Smooth muscle cell (in vitro differentiated cells): ENCODE data around the gene CACNA1B. TPM values are rescaled to one million over a fixed set of nuclear protein-coding genes. Genes with fewer than 3 reads are reported as not detected.

Source experiments
- DNase-seq: peaks from one replicate; lab custom pipeline; 2025; ENCODE audit not compliant: unreplicated experiment; lab: John Stamatoyannopoulos, UW
- H2AFZ ChIP-seq: fragments of 200-600 bp; sonication (generic); 2 replicates; pipeline ENCODE4 v1.6.0; 2016; ENCODE audit warnings: antibody characterized with exemption, low read depth, mild to moderate bottlenecking
- H3F3A ChIP-seq: fragments of 200-600 bp; sonication (generic); 2 replicates; pipeline ENCODE4 v1.6.0; 2017; ENCODE audit warnings: antibody characterized with exemption, low read depth
- H3K27ac ChIP-seq: fragments of 200-600 bp; sonication (generic); 2 replicates; pipeline ENCODE4 v1.5.1; 2016; ENCODE audit warnings: low read depth, mild to moderate bottlenecking
- H3K27me3 ChIP-seq: fragments of 200-600 bp; sonication (generic); 2 replicates; pipeline ENCODE4 v1.6.1; 2016; ENCODE audit warnings: low read depth, mild to moderate bottlenecking
- H3K36me3 ChIP-seq: fragments of 200-600 bp; sonication (generic); 2 replicates; pipeline ENCODE4 v1.5.1; 2016; ENCODE audit warnings: low read depth
- H3K4me1 ChIP-seq: fragments of 200-600 bp; sonication (generic); 2 replicates; pipeline ENCODE4 v1.5.1; 2016; ENCODE audit warnings: low read depth
- H3K4me2 ChIP-seq: fragments of 200-600 bp; sonication (generic); 2 replicates; pipeline ENCODE4 v1.6.0; 2016; ENCODE audit warnings: mild to moderate bottlenecking
- H3K4me3 ChIP-seq: fragments of 200-600 bp; sonication (generic); 2 replicates; pipeline ENCODE4 v1.5.1; 2016; ENCODE audit warnings: mild to moderate bottlenecking
- H3K79me2 ChIP-seq: fragments of 200-600 bp; sonication (generic); 2 replicates; pipeline ENCODE4 v1.6.0; 2016; ENCODE audit warnings: low read depth, mild to moderate bottlenecking
- H3K9ac ChIP-seq: fragments of 200-600 bp; sonication (generic); 2 replicates; pipeline ENCODE4 v1.6.0; 2016; ENCODE audit warnings: low read depth
- H3K9me3 ChIP-seq: fragments of 200-600 bp; sonication (generic); replicated peaks from 2 replicates; pipeline ENCODE4 v1.5.1; 2016; ENCODE audit warnings: low read depth
- H4K20me1 ChIP-seq: fragments of 200-600 bp; sonication (generic); 2 replicates; pipeline ENCODE4 v1.6.0; 2016; ENCODE audit warnings: low read depth
- WGBS: methylation state at CpG from one replicate; pipeline ENCODE4 v1.1.7; 2016; ENCODE audit warnings: low lambda C conversion rate; 5-methylcytosine and 5-hydroxymethylcytosine counted together
- polyA plus RNA-seq: library from polyadenylated mRNA; unstranded; fragments of >200 nt; fragmentation: Nextera tagmentation; extraction: Ambion mirVana; gene quantifications from 2 replicates; pipeline ENCODE4 v1.2.1, GENCODE V29; 2016
- total RNA-seq: library from RNA; depleted of rRNA; stranded (reverse); fragments of >200 nt; gene quantifications from 2 replicates; pipeline ENCODE4 v1.2.3, GENCODE V29; 2014
- TF ChIP-seq, protein P1 (sequence below): fragments of 200-600 bp; sonication (generic); IDR thresholded peaks from 2 replicates; pipeline ENCODE4 v1.5.1; 2017; ENCODE audit warnings: borderline replicate concordance, mild to moderate bottlenecking, antibody characterized with exemption; ENCODE audit not compliant: insufficient read depth, poor library complexity, severe bottlenecking

The CACNA1B gene
- total and polyA plus RNA-seq, 2 experiments from 2014 or later, result 0.09 to 0.23 TPM

DNA sequence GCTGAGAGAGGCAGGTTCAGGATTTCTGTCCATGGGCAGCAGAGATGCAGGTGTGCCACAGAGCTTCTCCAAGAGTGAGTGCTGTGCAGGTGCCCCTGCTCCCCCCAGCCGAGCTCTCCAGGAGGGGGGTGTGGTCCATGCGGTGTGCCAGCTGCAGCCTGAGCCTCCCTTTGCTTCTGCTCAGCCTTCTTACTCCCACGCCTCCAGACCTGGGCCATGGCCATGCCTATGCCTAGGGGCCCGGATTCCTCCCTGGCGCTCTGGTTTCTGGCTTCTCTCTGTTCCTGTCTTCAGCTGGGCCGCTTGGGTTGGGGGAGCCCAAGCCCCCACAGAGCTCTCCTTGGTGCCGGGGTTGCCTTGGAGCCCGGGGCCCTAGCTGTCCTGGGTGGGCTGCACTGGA is 133.3 kb downstream of the CACNA1B start:
- Histone ChIP-seq H3K9ac (no peak overlapping the region), H3F3A (no peaks in the 10 kb centered on the region), H3K9me3 (no peaks in the 10 kb centered on the region), H2AFZ (no peak overlapping the region), H3K4me3 (no peak overlapping the region), H3K4me1 (no peaks in the 10 kb centered on the region), H3K27me3 (no peaks in the 10 kb centered on the region), H3K36me3 (no peaks in the 10 kb centered on the region), H3K4me2 (no peak overlapping the region), H3K79me2 (no peaks in the 10 kb centered on the region), H3K27ac (no peak overlapping the region), H4K20me1 (no peaks in the 10 kb centered on the region)
- no peak for DNase-seq
- TF ChIP-seq, protein P1, sequence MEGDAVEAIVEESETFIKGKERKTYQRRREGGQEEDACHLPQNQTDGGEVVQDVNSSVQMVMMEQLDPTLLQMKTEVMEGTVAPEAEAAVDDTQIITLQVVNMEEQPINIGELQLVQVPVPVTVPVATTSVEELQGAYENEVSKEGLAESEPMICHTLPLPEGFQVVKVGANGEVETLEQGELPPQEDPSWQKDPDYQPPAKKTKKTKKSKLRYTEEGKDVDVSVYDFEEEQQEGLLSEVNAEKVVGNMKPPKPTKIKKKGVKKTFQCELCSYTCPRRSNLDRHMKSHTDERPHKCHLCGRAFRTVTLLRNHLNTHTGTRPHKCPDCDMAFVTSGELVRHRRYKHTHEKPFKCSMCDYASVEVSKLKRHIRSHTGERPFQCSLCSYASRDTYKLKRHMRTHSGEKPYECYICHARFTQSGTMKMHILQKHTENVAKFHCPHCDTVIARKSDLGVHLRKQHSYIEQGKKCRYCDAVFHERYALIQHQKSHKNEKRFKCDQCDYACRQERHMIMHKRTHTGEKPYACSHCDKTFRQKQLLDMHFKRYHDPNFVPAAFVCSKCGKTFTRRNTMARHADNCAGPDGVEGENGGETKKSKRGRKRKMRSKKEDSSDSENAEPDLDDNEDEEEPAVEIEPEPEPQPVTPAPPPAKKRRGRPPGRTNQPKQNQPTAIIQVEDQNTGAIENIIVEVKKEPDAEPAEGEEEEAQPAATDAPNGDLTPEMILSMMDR, result no peak
- WGBS, result 87% methylated on average over 8 of the region's 8 CpGs

DNA sequence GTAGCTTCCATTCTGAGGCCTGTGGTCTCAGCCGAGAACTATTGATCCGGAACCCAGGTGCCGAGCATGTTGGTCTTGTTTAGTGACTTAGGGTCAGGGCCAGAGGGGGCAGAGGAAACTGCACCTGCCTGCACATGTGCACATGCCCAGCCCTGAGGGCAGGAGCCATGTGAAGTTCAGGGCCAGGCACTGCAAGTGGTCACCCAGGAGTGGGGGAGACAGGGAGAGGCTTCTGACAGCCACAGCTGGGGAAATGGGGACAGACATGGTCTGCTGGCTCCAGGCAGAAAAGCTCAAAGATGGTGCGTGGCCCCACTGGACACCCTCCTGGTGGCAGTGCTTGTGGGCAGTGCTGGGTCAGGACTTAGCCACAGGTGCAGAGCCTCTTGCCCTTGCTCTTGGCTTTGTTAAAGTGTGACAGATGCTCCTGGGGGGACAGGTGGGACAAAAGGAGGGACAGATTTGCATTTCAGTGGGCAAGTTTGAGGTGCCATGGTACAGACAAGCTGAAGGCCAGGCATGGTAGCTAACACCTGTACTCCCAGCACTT is 134.4 kb downstream of the CACNA1B start:
- Histone ChIP-seq H3K4me3 (no peak overlapping the region), H3K9ac (no peak overlapping the region), H4K20me1 (no peaks in the 10 kb centered on the region), H3F3A (no peaks in the 10 kb centered on the region), H3K27ac (no peak overlapping the region), H3K4me1 (no peaks in the 10 kb centered on the region), H3K4me2 (no peak overlapping the region), H3K36me3 (no peaks in the 10 kb centered on the region), H3K27me3 (no peaks in the 10 kb centered on the region), H3K79me2 (no peaks in the 10 kb centered on the region), H3K9me3 (no peaks in the 10 kb centered on the region), H2AFZ (no peak overlapping the region)
- 92% methylated on average over 4 of the region's 4 CpGs for WGBS
- TF ChIP-seq, protein P1, result no peak
- no peak for DNase-seq

DNA sequence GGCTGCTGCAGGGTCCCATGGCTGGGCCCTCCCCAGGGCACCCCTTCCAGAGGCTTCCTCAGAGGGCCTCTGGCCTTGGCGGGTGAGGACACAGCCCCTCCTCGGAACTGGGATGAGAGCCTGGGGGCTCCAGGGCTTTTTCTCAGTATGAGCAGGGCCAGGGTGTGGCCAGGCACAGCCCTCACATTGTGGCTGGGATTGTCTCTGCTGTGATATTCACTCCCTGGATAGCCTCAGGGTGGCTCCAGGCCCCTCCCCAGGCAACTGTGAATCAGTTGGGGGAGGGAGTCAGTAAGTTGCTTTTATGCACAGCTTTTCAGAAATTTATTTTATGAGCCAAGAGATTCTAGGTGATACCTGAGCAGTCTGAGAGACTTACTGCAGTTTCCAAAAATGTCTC is 135.7 kb downstream of the CACNA1B start:
- no peaks in the 10 kb centered on the region for H4K20me1 ChIP-seq
- H3K9me3 ChIP-seq, result no peaks in the 10 kb centered on the region
- 83% methylated on average over 2 of the region's 2 CpGs for WGBS
- no peak overlapping the region for H3K4me2 ChIP-seq
- H3K27me3 ChIP-seq, result no peaks in the 10 kb centered on the region
- no peaks in the 10 kb centered on the region for H3K79me2 ChIP-seq
- no peaks in the 10 kb centered on the region for H3F3A ChIP-seq
- H2AFZ ChIP-seq, result no peak overlapping the region
- H3K36me3 ChIP-seq, result no peaks in the 10 kb centered on the region
- TF ChIP-seq, protein P1, result no peak
- no peak overlapping the region for H3K9ac ChIP-seq
- no peak for DNase-seq
- H3K27ac ChIP-seq, result no peak overlapping the region
- H3K4me3 ChIP-seq, result no peak overlapping the region
- no peaks in the 10 kb centered on the region for H3K4me1 ChIP-seq

DNA sequence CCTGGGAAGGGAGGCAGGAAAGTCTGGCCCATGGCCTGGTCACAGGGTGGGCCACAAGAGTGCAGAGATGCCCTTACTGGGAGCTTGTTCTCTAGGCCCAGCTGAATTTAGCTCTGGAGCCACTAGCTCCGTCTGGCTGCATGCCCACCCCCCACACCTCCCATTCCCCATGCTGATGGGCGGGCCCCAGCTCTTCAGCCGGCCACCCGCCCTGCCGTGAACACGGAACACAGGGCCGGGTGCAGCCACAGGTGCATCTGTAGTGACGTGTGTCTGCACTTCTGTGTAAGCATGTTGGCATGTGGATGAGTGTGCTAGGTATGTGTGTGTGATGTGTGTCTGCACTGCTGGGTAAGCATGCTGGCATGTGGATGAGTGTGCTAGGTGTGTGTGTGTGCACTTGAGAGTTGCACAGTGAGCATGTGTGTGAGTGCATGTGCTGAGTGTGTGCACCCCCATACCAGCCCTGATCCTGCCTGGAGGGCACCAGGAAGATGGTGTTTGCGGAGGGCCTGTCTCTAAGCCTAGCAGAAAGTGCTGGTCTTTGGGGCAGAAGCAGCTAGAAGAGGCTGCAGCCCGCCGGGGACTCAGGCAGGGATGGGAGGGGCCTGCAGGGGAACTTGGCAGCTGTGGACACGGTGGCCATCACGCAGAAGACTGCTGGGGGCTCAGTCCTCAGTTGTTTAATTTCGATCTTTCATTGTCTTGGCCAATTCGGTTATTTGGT is 136.4 kb downstream of the CACNA1B start:
- TF ChIP-seq, protein P1, result no peak
- 91% methylated on average over 15 of the region's 15 CpGs for WGBS
- Histone ChIP-seq H4K20me1 (no peaks in the 10 kb centered on the region), H3K36me3 (no peaks in the 10 kb centered on the region), H3F3A (no peaks in the 10 kb centered on the region), H3K4me1 (no peaks in the 10 kb centered on the region), H2AFZ (no peak overlapping the region), H3K79me2 (no peaks in the 10 kb centered on the region), H3K27ac (no peak overlapping the region), H3K9me3 (no peaks in the 10 kb centered on the region), H3K9ac (no peak overlapping the region), H3K4me3 (no peak overlapping the region), H3K4me2 (no peak overlapping the region), H3K27me3 (no peaks in the 10 kb centered on the region)
- DNase-seq, result no peak
